ENCODE data around the gene RASSF4. TPM values are rescaled to one million over a fixed set of nuclear protein-coding genes. Genes with fewer than 3 reads are reported as not detected.

The RASSF4 gene
- total RNA-seq, 1 experiment from 2014 or later = 11.5 TPM

DNA sequence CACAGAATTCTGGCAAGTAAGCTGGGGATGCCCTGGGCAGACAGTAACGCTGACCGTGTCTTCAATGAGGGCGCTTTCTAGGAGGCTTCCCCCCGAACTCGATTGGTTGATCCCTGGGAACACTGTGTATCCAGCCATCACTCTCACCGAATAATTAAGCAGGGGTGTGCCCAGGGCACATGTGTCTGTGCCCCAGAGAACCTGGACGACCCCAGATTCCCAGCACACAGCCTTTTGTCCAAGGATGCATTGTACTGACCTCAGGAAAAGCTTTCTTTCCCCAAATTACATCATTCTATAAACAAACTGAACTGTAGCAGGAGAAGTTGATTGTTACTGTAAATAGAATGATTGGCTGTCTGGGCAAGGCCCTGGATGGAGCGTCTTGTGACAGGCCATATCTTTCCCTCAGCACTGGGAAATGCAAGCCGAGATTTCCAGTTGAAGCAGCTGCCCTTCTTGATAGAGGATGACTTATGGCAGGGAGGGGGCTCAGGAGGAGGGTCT lies 25.6 kb downstream of the RASSF4 start:
- Histone ChIP-seq H4K91ac (ENCODE audit: insufficient read length, low read depth, low read length) (no peak overlapping the region), H3K56ac (ENCODE audit: insufficient read length, low read depth, low read length) (no peak overlapping the region), H2AFZ (ENCODE audit: low read length) (no peak overlapping the region), H3K27me3 (ENCODE audit: insufficient read depth, low read length) (no peaks in the 10 kb centered on the region), H3K23ac (ENCODE audit: insufficient read length, low read depth, low read length) (no peak overlapping the region), H3K4me2 (ENCODE audit: insufficient read depth, insufficient read length, low read length) (no peak overlapping the region), H3K79me1 (ENCODE audit: insufficient read depth, low read depth, low read length, poor library complexity, severe bottlenecking) (no peaks in the 10 kb centered on the region), H3K18ac (ENCODE audit: insufficient read length, low read depth, low read length) (no peak overlapping the region), H3K23me2 (ENCODE audit: insufficient read length, low read depth, low read length, poor library complexity, severe bottlenecking) (no peaks in the 10 kb centered on the region), H2BK15ac (ENCODE audit: low read depth, low read length) (no peak overlapping the region), H3K4ac (ENCODE audit: low read depth, low read length) (no peak overlapping the region), H4K8ac (replicated peaks; ENCODE audit: insufficient read length, low read depth, low read length) (no peak overlapping the region), H3K9ac (ENCODE audit: extremely low read depth, insufficient read length, low read length) (no peak overlapping the region), H2BK120ac (ENCODE audit: low read depth, low read length, poor library complexity, severe bottlenecking) (no peak overlapping the region), H4K5ac (ENCODE audit: insufficient read length, low read depth, low read length) (no peak overlapping the region), H4K20me1 (ENCODE audit: control insufficient read depth, insufficient read depth, insufficient read length) (no peaks in the 10 kb centered on the region), H2AK5ac (ENCODE audit: insufficient read length, low read length) (no peak overlapping the region), H3K79me2 (ENCODE audit: insufficient read depth, low read length) (no peaks in the 10 kb centered on the region), H2BK20ac (ENCODE audit: low read depth, low read length, poor library complexity, severe bottlenecking) (no peak overlapping the region), H2BK12ac (ENCODE audit: insufficient read length, low read depth, low read length) (no peak overlapping the region), H3T11ph (ENCODE audit: low read length) (no peak overlapping the region), H2BK5ac (ENCODE audit: insufficient read length, low read length) (no peak overlapping the region), H3K9me3 (ENCODE audit: control insufficient read depth, low read depth, low read length) (no peaks in the 10 kb centered on the region), H3K27ac (ENCODE audit: insufficient read length, low read depth, low read length) (no peak overlapping the region), H3K14ac (ENCODE audit: insufficient read depth, low read length) (no peak overlapping the region), H3K4me1 (ENCODE audit: insufficient read depth, low read length) (peaks cover 12% of the 10 kb centered on the region; the same call in 1 of the 2 replicates)
- peaks cover 3% of the 10 kb centered on the region for H3K27me3 Mint-ChIP-seq (ENCODE audit: low read depth)
- H3K4me1 Mint-ChIP-seq = peaks cover 63 to 67% of the 10 kb centered on the region in 2 experiments
- no peak overlapping the region for H3K27ac Mint-ChIP-seq
- DNase-seq = no peak
- no peaks in the 10 kb centered on the region; a peak in 2 of 5 replicates for H3K9me3 Mint-ChIP-seq
- TF ChIP-seq, protein P1, sequence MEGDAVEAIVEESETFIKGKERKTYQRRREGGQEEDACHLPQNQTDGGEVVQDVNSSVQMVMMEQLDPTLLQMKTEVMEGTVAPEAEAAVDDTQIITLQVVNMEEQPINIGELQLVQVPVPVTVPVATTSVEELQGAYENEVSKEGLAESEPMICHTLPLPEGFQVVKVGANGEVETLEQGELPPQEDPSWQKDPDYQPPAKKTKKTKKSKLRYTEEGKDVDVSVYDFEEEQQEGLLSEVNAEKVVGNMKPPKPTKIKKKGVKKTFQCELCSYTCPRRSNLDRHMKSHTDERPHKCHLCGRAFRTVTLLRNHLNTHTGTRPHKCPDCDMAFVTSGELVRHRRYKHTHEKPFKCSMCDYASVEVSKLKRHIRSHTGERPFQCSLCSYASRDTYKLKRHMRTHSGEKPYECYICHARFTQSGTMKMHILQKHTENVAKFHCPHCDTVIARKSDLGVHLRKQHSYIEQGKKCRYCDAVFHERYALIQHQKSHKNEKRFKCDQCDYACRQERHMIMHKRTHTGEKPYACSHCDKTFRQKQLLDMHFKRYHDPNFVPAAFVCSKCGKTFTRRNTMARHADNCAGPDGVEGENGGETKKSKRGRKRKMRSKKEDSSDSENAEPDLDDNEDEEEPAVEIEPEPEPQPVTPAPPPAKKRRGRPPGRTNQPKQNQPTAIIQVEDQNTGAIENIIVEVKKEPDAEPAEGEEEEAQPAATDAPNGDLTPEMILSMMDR (conservative IDR thresholded peaks at IDR 0.05) = no peak
- WGBS (ENCODE audit: extremely low coverage, insufficient read length, low lambda C conversion rate) = no CpG with 5 or more reads among the region's 9 CpGs
- H3K4me3 Mint-ChIP-seq = no peak overlapping the region
- peaks cover 4 to 9% (median 8%) of the 10 kb centered on the region in 3 experiments; a peak in 5 of 7 replicates for H3K36me3 Mint-ChIP-seq (ENCODE audit: insufficient read depth in 1 of 3, low read depth in 3 of 3)
